Gastrocnemius medialis (tissue), 4 donors: Measurements from ENCODE around the gene AK8.

ENCODE experiments used
- CTCF ChIP-seq, 5 experiments: fragments of 450-650 bp in 3 of 5; fragments of 200-600 bp in 2 of 5; sonication (generic) in 2 of 5; IDR thresholded peaks in 4 of 5; conservative IDR thresholded peaks in 1 of 5; 1 replicate in 4 of 5; 2 replicates in 1 of 5; pipeline ENCODE4 v1.5.1; 2016 to 2019; ENCODE audit warnings: antibody characterized with exemption in 5 of 5, mild to moderate bottlenecking in 3 of 5, moderate library complexity in 3 of 5
- POLR2A ChIP-seq, 2 donors: fragments of 450-650 bp; IDR thresholded peaks; one replicate each; pipeline ENCODE4 v1.6.1; 2017; ENCODE audit warnings: antibody characterized with exemption in 2 of 2, mild to moderate bottlenecking in 2 of 2, moderate library complexity in 2 of 2

DNA sequence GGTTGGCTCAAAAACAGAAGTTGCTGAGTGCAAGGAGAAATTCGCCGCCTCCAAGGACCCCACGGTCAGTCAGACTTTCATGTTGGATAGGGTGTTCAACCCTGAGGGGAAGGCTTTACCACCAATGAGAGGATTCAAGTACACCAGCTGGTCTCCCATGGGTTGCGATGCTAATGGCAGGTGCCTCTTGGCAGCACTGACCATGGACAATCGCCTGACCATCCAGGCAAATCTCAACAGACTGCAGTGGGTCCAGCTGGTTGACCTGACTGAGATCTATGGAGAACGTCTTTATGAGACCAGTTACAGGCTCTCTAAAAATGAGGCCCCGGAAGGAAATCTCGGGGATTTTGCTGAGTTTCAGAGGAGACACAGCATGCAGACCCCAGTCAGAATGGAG, 200.1 kb downstream of the AK8 start:
- TF ChIP-seq CTCF (IDR thresholded peaks at IDR 0.05 in 4 of 5, conservative IDR thresholded peaks at IDR 0.05 in 1 of 5), result no peak
- TF ChIP-seq POLR2A (IDR thresholded peaks at IDR 0.05), result no peak
